Natural killer cell (primary cell): ENCODE measurements around the gene STK39. TPM values are rescaled to one million over a fixed set of nuclear protein-coding genes. Genes with fewer than 3 reads are reported as not detected.

Source experiments
- ATAC-seq, 3 donors: fragments of 150-1000 bp in 2 of 3; fragments of 200-7000 bp in 1 of 3; cut with Tn5 transposase; 1 replicate in 1 of 3; 2 replicates in 2 of 3; pipeline ENCODE4 v1.10.0; 2021; ENCODE audit warnings: mild to moderate bottlenecking in 2 of 3, moderate library complexity in 2 of 3
- DNase-seq, 2 donors: peaks; one replicate each; pipeline versions ENCODE4 v3.0.0 to v3.0.0-alpha.2; 2013 to 2021; ENCODE audit warnings: mixed read lengths in 1 of 2
- H3K27ac ChIP-seq: one replicate; pipeline ENCODE4 v1.5.1; 2013; ENCODE audit warnings: mild to moderate bottlenecking, low read length
- H3K27me3 ChIP-seq: one replicate; pipeline ENCODE4 v1.6.1; 2013; ENCODE audit warnings: low read length; ENCODE audit not compliant: control insufficient read depth, insufficient read depth
- H3K36me3 ChIP-seq: one replicate; pipeline ENCODE4 v1.6.1; 2013; ENCODE audit warnings: low read length; ENCODE audit not compliant: control insufficient read depth, insufficient read depth
- H3K4me1 ChIP-seq: one replicate; pipeline ENCODE4 v1.6.1; 2013; ENCODE audit warnings: low read length; ENCODE audit not compliant: control insufficient read depth, insufficient read depth
- H3K4me3 ChIP-seq: one replicate; pipeline ENCODE4 v1.5.1; 2013; ENCODE audit warnings: low read length
- H3K9me3 ChIP-seq: one replicate; pipeline ENCODE4 v1.6.1; 2013; ENCODE audit warnings: low read length; ENCODE audit not compliant: control insufficient read depth, insufficient read depth
- H3K27ac Mint-ChIP-seq, 2 donors: one replicate each; pipeline ENCODE4 v1.8.0; 2022; ENCODE audit warnings: mild to moderate bottlenecking in 2 of 2, mixed read lengths in 2 of 2, moderate library complexity in 1 of 2
- H3K27me3 Mint-ChIP-seq, 2 donors: one replicate each; pipeline ENCODE4 v1.8.0; 2022; ENCODE audit warnings: low read depth in 2 of 2, mixed read lengths in 2 of 2
- H3K36me3 Mint-ChIP-seq: one replicate; pipeline ENCODE4 v1.8.0; 2022; ENCODE audit warnings: mixed read lengths
- H3K4me1 Mint-ChIP-seq, 2 donors: one replicate each; pipeline ENCODE4 v1.8.0; 2022; ENCODE audit warnings: mixed read lengths in 2 of 2
- H3K4me3 Mint-ChIP-seq: one replicate; pipeline ENCODE4 v1.8.0; 2022; ENCODE audit warnings: mild to moderate bottlenecking, moderate library complexity, mixed read lengths
- H3K9me3 Mint-ChIP-seq, 2 donors: one replicate each; pipeline ENCODE4 v1.8.0; 2022; ENCODE audit warnings: mixed read lengths in 2 of 2
- WGBS: methylation state at CpG from one replicate; pipeline ENCODE4 v1.1.7; 2013; ENCODE audit warnings: missing lambda C conversion rate; ENCODE audit not compliant: insufficient coverage; 5-methylcytosine and 5-hydroxymethylcytosine counted together
- intact Hi-C: fragments of 100-400 bp; cut with micrococcal nuclease; formaldehyde crosslinking; loops from one replicate; pipeline ENCODE4 v1.14.2; 2022
- total RNA-seq, 4 donors: library from RNA; stranded (reverse); fragments of 120-200 nt in 1 of 4; gene quantifications; one replicate each; pipeline versions ENCODE4 v1.2.3 to v1.2.4, GENCODE V29; 2013 to 2022
- TF ChIP-seq, protein P1 (sequence below): fragments of 200-600 bp; IDR thresholded peaks from one replicate; pipeline ENCODE4 v1.8.0; 2022; ENCODE audit warnings: antibody characterized with exemption

The STK39 gene
- total RNA-seq, 3 donors from 2014 or later (not counting 1 experiment from before 2014, with no cell fraction given), result 53.3 to 79.3 (median 66.6) TPM

- DNase-seq, result peak in 1 of 2 donors; percentile 5
- Histone ChIP-seq H3K4me3 (no peak overlapping the region), H3K4me1 (no peaks in the 10 kb centered on the region), H3K36me3 (peaks cover 8% of the 10 kb centered on the region), H3K27ac (no peak overlapping the region), H3K9me3 (no peaks in the 10 kb centered on the region), H3K27me3 (no peaks in the 10 kb centered on the region)
- 91% methylated on average over 5 of the region's 5 CpGs for WGBS
- Mint-ChIP-seq H3K4me1 (peaks cover 46 to 48% of the 10 kb centered on the region in 2 donors), H3K27me3 (no peaks in the 10 kb centered on the region), H3K9me3 (no peaks in the 10 kb centered on the region), H3K36me3 (no peaks in the 10 kb centered on the region), H3K27ac (peak overlapping the region in 1 of 2 donors; percentile 8), H3K4me3 (no peak overlapping the region)
- intact Hi-C loops, result no loop called here
- TF ChIP-seq, protein P1, sequence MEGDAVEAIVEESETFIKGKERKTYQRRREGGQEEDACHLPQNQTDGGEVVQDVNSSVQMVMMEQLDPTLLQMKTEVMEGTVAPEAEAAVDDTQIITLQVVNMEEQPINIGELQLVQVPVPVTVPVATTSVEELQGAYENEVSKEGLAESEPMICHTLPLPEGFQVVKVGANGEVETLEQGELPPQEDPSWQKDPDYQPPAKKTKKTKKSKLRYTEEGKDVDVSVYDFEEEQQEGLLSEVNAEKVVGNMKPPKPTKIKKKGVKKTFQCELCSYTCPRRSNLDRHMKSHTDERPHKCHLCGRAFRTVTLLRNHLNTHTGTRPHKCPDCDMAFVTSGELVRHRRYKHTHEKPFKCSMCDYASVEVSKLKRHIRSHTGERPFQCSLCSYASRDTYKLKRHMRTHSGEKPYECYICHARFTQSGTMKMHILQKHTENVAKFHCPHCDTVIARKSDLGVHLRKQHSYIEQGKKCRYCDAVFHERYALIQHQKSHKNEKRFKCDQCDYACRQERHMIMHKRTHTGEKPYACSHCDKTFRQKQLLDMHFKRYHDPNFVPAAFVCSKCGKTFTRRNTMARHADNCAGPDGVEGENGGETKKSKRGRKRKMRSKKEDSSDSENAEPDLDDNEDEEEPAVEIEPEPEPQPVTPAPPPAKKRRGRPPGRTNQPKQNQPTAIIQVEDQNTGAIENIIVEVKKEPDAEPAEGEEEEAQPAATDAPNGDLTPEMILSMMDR, result no peak
- peak in 1 of 3 donors; percentile 65 for ATAC-seq
These were observed 211.9 kb downstream of the STK39 start for GRCh38 chr2:168035458-168035857.

DNA sequence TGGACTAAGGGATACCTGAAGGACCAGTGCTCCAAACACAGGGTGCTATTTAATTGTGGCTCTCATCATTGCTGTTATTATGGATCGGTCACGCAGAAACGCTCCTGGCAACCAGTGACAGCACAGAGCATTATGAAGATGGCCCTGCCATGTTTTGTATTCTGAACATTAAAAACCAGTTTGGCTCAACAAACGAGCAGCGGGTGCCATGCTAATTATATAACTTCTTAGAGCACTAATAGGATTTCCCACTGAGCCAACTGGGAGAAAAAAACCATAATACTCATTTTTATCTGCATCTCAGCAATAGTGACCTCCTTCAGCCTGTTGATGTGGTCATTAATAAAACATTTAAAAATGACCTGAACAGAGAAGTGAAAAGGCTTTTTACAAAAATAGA is 212.8 kb downstream of the STK39 start:
- Mint-ChIP-seq H3K36me3 (no peaks in the 10 kb centered on the region), H3K4me1 (peaks cover 40 to 43% of the 10 kb centered on the region in 2 donors), H3K4me3 (no peak overlapping the region), H3K9me3 (no peaks in the 10 kb centered on the region), H3K27ac (no peak overlapping the region), H3K27me3 (no peaks in the 10 kb centered on the region)
- TF ChIP-seq, protein P1, result no peak
- 98% methylated on average over 5 of the region's 5 CpGs for WGBS
- Histone ChIP-seq H3K27me3 (no peaks in the 10 kb centered on the region), H3K4me1 (no peaks in the 10 kb centered on the region), H3K4me3 (no peak overlapping the region), H3K36me3 (peaks cover 7% of the 10 kb centered on the region), H3K27ac (no peak overlapping the region), H3K9me3 (no peaks in the 10 kb centered on the region)
- intact Hi-C loops, result no loop called here
- ATAC-seq (no peak), DNase-seq (no peak)

DNA sequence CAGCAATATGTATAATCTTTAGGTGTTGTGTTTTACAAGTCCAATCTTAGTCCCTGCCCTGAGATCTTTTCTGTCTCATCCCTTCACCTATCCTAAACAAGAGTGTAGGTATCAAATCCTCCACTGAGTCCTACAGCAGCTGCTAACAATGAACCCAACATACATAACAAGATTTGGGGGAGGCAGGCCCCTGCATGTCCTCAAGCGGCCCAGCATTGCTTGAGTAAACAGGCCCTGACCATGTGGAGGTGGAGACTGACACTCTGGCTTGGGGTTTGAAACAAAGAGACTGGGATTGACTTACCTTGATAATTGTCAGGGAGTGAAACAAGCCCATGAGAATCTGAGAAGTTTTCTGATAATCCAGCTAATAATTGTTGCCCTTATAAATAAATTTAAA is 213.4 kb downstream of the STK39 start:
- Mint-ChIP-seq H3K27me3 (no peaks in the 10 kb centered on the region), H3K4me3 (no peak overlapping the region), H3K4me1 (peaks cover 39 to 43% of the 10 kb centered on the region in 2 donors), H3K36me3 (no peaks in the 10 kb centered on the region), H3K9me3 (no peaks in the 10 kb centered on the region), H3K27ac (peak overlapping the region; percentile 23 to 45)
- Histone ChIP-seq H3K4me3 (no peak overlapping the region), H3K27me3 (no peaks in the 10 kb centered on the region), H3K36me3 (peaks cover 7% of the 10 kb centered on the region), H3K9me3 (no peaks in the 10 kb centered on the region), H3K4me1 (no peaks in the 10 kb centered on the region), H3K27ac (no peak overlapping the region)
- 100% methylated on average over 1 of the region's 1 CpG for WGBS
- intact Hi-C loops, result no loop called here
- no peak for DNase-seq
- TF ChIP-seq, protein P1, result no peak
- no peak for ATAC-seq

DNA sequence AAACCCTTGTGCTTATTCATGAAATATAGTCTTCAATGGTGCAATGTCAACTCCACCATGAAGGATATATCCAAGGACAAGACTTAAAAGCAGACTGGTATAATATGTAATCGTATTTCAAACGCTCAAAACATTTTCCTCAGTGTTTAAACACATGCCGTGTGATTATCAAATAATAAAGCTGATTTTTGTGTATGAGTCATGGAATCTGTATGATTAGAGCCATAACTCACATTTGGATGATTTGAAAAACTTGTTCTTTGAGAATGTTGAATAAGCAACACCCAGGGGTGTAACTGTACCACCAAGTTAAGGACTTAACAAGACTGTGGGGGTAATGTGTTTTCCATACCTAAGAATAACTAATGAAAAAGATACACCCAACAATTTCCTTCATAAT is 215.3 kb downstream of the STK39 start:
- Histone ChIP-seq H3K36me3 (peaks cover 2% of the 10 kb centered on the region), H3K27me3 (no peaks in the 10 kb centered on the region), H3K27ac (no peak overlapping the region), H3K9me3 (no peaks in the 10 kb centered on the region), H3K4me3 (no peak overlapping the region), H3K4me1 (no peaks in the 10 kb centered on the region)
- intact Hi-C loops, result no loop called here
- TF ChIP-seq, protein P1, result no peak
- 100% methylated on average over 3 of the region's 3 CpGs for WGBS
- Mint-ChIP-seq H3K27me3 (no peaks in the 10 kb centered on the region), H3K4me3 (no peak overlapping the region), H3K36me3 (no peaks in the 10 kb centered on the region), H3K9me3 (no peaks in the 10 kb centered on the region), H3K27ac (peak overlapping the region; percentile 44 to 50), H3K4me1 (peaks cover 37% of the 10 kb centered on the region in 2 donors)
- DNase-seq (no peak), ATAC-seq (no peak)
